Neural cell (in vitro differentiated cells): ENCODE data around the gene RAB11FIP2. TPM values are rescaled to one million over a fixed set of nuclear protein-coding genes. Genes with fewer than 3 reads are reported as not detected.

Experiments used
- H2AFZ ChIP-seq: fragments of 200-600, 300-800 bp; sonication (generic), shearing (Covaris generic); 2 replicates; pipeline ENCODE4 v1.6.0; 2014; ENCODE audit warnings: low read depth, mild to moderate bottlenecking, antibody characterized with exemption, low read length, moderate library complexity
- H3F3A ChIP-seq: fragments of 200-600 bp; shearing (Covaris generic); 2 replicates; pipeline ENCODE4 v1.6.1; 2016; ENCODE audit warnings: mild to moderate bottlenecking, moderate library complexity, mixed read lengths, antibody characterized with exemption, low read length; ENCODE audit not compliant: insufficient read depth, poor library complexity, severe bottlenecking
- H3K27ac ChIP-seq: fragments of 200-600, 300-800 bp; sonication (generic), shearing (Covaris generic); 2 replicates; pipeline ENCODE4 v1.5.1; 2014; ENCODE audit warnings: mild to moderate bottlenecking, low read length, moderate library complexity
- H3K27me3 ChIP-seq: fragments of 300-800, 200-600 bp; sonication (generic), shearing (Covaris generic); 2 replicates; pipeline ENCODE4 v1.6.0; 2014; ENCODE audit warnings: mild to moderate bottlenecking, low read depth, low read length, moderate library complexity; ENCODE audit not compliant: insufficient read depth
- H3K36me3 ChIP-seq: fragments of 300-800, 200-600 bp; sonication (generic), shearing (Covaris generic); 2 replicates; pipeline ENCODE4 v1.5.1; 2014; ENCODE audit warnings: mild to moderate bottlenecking, antibody characterized with exemption, low read length, moderate library complexity; ENCODE audit not compliant: insufficient read depth
- H3K4me2 ChIP-seq: fragments of 300-800, 200-600 bp; sonication (generic), shearing (Covaris generic); 2 replicates; pipeline ENCODE4 v1.6.0; 2014; ENCODE audit warnings: mild to moderate bottlenecking, low read length
- H3K4me3 ChIP-seq: fragments of 300-800, 200-600 bp; sonication (generic), shearing (Covaris generic); 2 replicates; pipeline ENCODE4 v1.5.1; 2014; ENCODE audit warnings: mild to moderate bottlenecking, low read length, moderate library complexity
- H3K79me2 ChIP-seq: fragments of 200-600 bp; shearing (Covaris generic); replicated peaks from 2 replicates; pipeline ENCODE4 v1.6.0; 2014; ENCODE audit warnings: mild to moderate bottlenecking, low read length, moderate library complexity; ENCODE audit not compliant: insufficient read depth
- H3K9ac ChIP-seq: fragments of 300-800, 200-600 bp; sonication (generic), shearing (Covaris generic); 2 replicates; pipeline ENCODE4 v1.6.1; 2016; ENCODE audit warnings: mild to moderate bottlenecking, low read length, mixed read lengths
- H3K9me2 ChIP-seq: fragments of 200-600 bp; shearing (Covaris generic); 2 replicates; pipeline ENCODE4 v1.6.1; 2016; ENCODE audit warnings: mild to moderate bottlenecking, low read length, mixed read lengths; ENCODE audit not compliant: insufficient read depth
- H3K9me3 ChIP-seq: fragments of 200-600, 300-800 bp; sonication (generic), shearing (Covaris generic); 2 replicates; pipeline ENCODE4 v1.6.1; 2016; ENCODE audit warnings: mild to moderate bottlenecking, mixed run types, low read length, moderate library complexity, mixed read lengths
- H4K20me1 ChIP-seq: fragments of 200-600 bp; shearing (Covaris generic); 2 replicates; pipeline ENCODE4 v1.6.1; 2016; ENCODE audit warnings: mild to moderate bottlenecking, mixed run types; ENCODE audit not compliant: insufficient read depth
- CTCF ChIP-seq: fragments of 450-650 bp; IDR thresholded peaks from 2 replicates; pipeline ENCODE4 v1.5.1; 2014; ENCODE audit warnings: antibody characterized with exemption, mild to moderate bottlenecking, moderate library complexity; ENCODE audit not compliant: poor library complexity, severe bottlenecking
- EP300 ChIP-seq: fragments of 450-650 bp; conservative IDR thresholded peaks from 2 replicates; pipeline ENCODE4 v1.6.1; 2014; ENCODE audit warnings: antibody characterized with exemption, mild to moderate bottlenecking, moderate library complexity; ENCODE audit not compliant: poor library complexity, severe bottlenecking
- EZH2 ChIP-seq: fragments of 200-600, 300-800 bp; shearing (Covaris generic), sonication (generic); IDR thresholded peaks from 2 replicates; pipeline ENCODE4 v1.6.1; 2014; ENCODE audit warnings: antibody characterized with exemption, low read length, borderline replicate concordance, mild to moderate bottlenecking; ENCODE audit not compliant: insufficient read depth, poor library complexity, severe bottlenecking
- MXI1 ChIP-seq: fragments of 450-650 bp; conservative IDR thresholded peaks from 2 replicates; pipeline ENCODE4 v1.6.1; 2014; ENCODE audit warnings: antibody characterized with exemption, mild to moderate bottlenecking; ENCODE audit not compliant: poor library complexity, severe bottlenecking
- POLR2AphosphoS5 ChIP-seq: IDR thresholded peaks from 2 replicates; pipeline ENCODE4 v1.6.1; 2012
- RAD21 ChIP-seq: fragments of 450-650 bp; conservative IDR thresholded peaks from 2 replicates; pipeline ENCODE4 v1.6.1; 2014; ENCODE audit warnings: antibody characterized with exemption, mild to moderate bottlenecking, moderate library complexity
- SMC3 ChIP-seq: fragments of 450-650 bp; conservative IDR thresholded peaks from 2 replicates; pipeline ENCODE4 v1.6.1; 2014; ENCODE audit warnings: antibody characterized with exemption, mild to moderate bottlenecking, moderate library complexity; ENCODE audit not compliant: poor library complexity
- TAF1 ChIP-seq: IDR thresholded peaks from 2 replicates; pipeline ENCODE4 v1.6.1; 2012; ENCODE audit warnings: low read depth
- polyA plus RNA-seq: library from polyadenylated mRNA; depleted of rRNA; stranded (reverse); fragments of >200 nt; gene quantifications from 2 replicates; pipeline ENCODE4 v1.2.3, GENCODE V29; 2014
- TF ChIP-seq, protein P1 (sequence below): IDR thresholded peaks from 2 replicates; pipeline ENCODE4 v1.6.1; 2012; ENCODE audit warnings: borderline replicate concordance

The RAB11FIP2 gene
- polyA plus RNA-seq, 1 donor from 2014 or later, result 26.3 TPM

GRCh38 chr10:118033905-118034304 lies 12.8 kb downstream of the RAB11FIP2 start:
- Histone ChIP-seq H4K20me1 (no peaks in the 10 kb centered on the region), H3K9me2 (no peaks in the 10 kb centered on the region), H3K9me3 (no peaks in the 10 kb centered on the region), H3F3A (no peaks in the 10 kb centered on the region), H2AFZ (no peak overlapping the region), H3K9ac (no peak overlapping the region), H3K36me3 (no peaks in the 10 kb centered on the region), H3K4me2 (no peak overlapping the region), H3K79me2 (peaks cover 4% of the 10 kb centered on the region), H3K4me3 (no peak overlapping the region), H3K27ac (no peak overlapping the region), H3K27me3 (no peaks in the 10 kb centered on the region)
- TF ChIP-seq, protein P1, sequence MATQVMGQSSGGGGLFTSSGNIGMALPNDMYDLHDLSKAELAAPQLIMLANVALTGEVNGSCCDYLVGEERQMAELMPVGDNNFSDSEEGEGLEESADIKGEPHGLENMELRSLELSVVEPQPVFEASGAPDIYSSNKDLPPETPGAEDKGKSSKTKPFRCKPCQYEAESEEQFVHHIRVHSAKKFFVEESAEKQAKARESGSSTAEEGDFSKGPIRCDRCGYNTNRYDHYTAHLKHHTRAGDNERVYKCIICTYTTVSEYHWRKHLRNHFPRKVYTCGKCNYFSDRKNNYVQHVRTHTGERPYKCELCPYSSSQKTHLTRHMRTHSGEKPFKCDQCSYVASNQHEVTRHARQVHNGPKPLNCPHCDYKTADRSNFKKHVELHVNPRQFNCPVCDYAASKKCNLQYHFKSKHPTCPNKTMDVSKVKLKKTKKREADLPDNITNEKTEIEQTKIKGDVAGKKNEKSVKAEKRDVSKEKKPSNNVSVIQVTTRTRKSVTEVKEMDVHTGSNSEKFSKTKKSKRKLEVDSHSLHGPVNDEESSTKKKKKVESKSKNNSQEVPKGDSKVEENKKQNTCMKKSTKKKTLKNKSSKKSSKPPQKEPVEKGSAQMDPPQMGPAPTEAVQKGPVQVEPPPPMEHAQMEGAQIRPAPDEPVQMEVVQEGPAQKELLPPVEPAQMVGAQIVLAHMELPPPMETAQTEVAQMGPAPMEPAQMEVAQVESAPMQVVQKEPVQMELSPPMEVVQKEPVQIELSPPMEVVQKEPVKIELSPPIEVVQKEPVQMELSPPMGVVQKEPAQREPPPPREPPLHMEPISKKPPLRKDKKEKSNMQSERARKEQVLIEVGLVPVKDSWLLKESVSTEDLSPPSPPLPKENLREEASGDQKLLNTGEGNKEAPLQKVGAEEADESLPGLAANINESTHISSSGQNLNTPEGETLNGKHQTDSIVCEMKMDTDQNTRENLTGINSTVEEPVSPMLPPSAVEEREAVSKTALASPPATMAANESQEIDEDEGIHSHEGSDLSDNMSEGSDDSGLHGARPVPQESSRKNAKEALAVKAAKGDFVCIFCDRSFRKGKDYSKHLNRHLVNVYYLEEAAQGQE, result no peak
- TF ChIP-seq EP300 (no peak), EZH2 (no peak), TAF1 (no peak), POLR2AphosphoS5 (no peak), SMC3 (no peak), CTCF (no peak), RAD21 (no peak), MXI1 (no peak)

GRCh38 chr10:118032564-118032963 lies 14.2 kb downstream of the RAB11FIP2 start:
- Histone ChIP-seq H3K9me3 (no peaks in the 10 kb centered on the region), H3F3A (no peaks in the 10 kb centered on the region), H3K27me3 (no peaks in the 10 kb centered on the region), H3K36me3 (no peaks in the 10 kb centered on the region), H3K4me3 (no peak overlapping the region), H4K20me1 (no peaks in the 10 kb centered on the region), H3K79me2 (peaks cover 3% of the 10 kb centered on the region), H3K9ac (no peak overlapping the region), H3K27ac (no peak overlapping the region), H2AFZ (no peak overlapping the region), H3K4me2 (no peak overlapping the region), H3K9me2 (no peaks in the 10 kb centered on the region)
- TF ChIP-seq, protein P1, result no peak
- TF ChIP-seq MXI1 (no peak), TAF1 (no peak), EP300 (no peak), SMC3 (no peak), RAD21 (no peak), CTCF (no peak), EZH2 (no peak), POLR2AphosphoS5 (no peak)
